GM06990 (cell line): ENCODE results near the gene TMTC3.

Source experiments
- DNase-seq: peaks from one replicate; pipeline ENCODE4 v3.0.0-alpha.2; 2011; ENCODE audit not compliant: insufficient read length; ENCODE audit errors: extremely low read depth
- H3K27me3 ChIP-seq: replicated peaks from 2 replicates; pipeline ENCODE4 v1.6.0; 2011; ENCODE audit warnings: low read length; ENCODE audit not compliant: control insufficient read depth, insufficient read depth
- H3K36me3 ChIP-seq: 2 replicates; pipeline ENCODE4 v1.5.1; 2011; ENCODE audit warnings: low read length; ENCODE audit not compliant: control insufficient read depth, insufficient read depth
- H3K4me3 ChIP-seq: replicated peaks from 2 replicates; pipeline ENCODE4 v1.5.1; 2011; ENCODE audit warnings: low read depth, mild to moderate bottlenecking, control low read depth, low read length
- TF ChIP-seq, protein P1 (sequence below): IDR thresholded peaks from 2 replicates; pipeline ENCODE4 v1.5.1; 2011; ENCODE audit warnings: low read length, control low read depth, mild to moderate bottlenecking, inconsistent platforms; ENCODE audit not compliant: insufficient read depth, poor library complexity, severe bottlenecking

The TMTC3 gene

DNA sequence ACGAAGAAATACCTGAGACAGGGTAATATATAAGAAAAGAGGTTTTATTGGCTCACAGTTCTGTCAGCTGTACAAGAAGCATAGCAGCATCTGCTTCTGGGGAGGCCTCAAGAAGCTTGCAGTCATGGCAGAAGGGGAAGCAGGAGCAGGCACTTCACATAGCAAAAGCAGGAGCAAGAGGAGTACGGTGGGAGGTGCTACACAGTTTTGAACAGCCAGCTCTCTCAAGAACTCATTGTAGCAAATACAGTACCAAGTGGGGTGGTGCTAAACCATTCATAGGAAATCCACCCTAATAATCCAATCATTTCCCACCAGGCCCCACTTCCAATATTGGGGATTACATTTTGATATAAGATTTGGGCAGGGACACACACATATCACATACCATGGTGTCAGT lies 8.0 kb downstream of the TMTC3 start:
- no peak for DNase-seq
- Histone ChIP-seq H3K4me3 (no peak overlapping the region), H3K27me3 (no peaks in the 10 kb centered on the region), H3K36me3 (peaks cover 2% of the 10 kb centered on the region)
- TF ChIP-seq, protein P1, sequence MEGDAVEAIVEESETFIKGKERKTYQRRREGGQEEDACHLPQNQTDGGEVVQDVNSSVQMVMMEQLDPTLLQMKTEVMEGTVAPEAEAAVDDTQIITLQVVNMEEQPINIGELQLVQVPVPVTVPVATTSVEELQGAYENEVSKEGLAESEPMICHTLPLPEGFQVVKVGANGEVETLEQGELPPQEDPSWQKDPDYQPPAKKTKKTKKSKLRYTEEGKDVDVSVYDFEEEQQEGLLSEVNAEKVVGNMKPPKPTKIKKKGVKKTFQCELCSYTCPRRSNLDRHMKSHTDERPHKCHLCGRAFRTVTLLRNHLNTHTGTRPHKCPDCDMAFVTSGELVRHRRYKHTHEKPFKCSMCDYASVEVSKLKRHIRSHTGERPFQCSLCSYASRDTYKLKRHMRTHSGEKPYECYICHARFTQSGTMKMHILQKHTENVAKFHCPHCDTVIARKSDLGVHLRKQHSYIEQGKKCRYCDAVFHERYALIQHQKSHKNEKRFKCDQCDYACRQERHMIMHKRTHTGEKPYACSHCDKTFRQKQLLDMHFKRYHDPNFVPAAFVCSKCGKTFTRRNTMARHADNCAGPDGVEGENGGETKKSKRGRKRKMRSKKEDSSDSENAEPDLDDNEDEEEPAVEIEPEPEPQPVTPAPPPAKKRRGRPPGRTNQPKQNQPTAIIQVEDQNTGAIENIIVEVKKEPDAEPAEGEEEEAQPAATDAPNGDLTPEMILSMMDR: no peak

DNA sequence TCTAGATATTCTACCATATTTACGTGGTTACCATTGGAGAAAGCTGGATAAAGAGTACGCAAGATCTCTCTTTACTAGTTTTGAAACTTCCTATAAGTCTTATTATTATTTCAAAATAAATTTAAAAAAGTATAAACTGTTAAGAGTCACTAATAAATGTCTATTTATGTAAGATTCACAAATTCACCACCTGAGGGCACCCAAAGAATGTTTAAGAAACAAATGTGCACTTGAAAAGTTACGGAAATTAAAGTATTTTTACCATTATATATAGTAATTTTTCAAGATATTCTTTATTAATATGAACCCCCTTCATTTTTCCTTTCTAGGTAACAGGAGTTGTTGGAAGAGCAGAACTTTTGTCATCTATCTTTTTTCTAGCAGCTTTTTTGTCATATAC lies 11.9 kb downstream of the TMTC3 start:
- TF ChIP-seq, protein P1: no peak
- peaks cover 2% of the 10 kb centered on the region for H3K36me3 ChIP-seq
- H3K4me3 ChIP-seq: no peak overlapping the region
- DNase-seq: no peak
- H3K27me3 ChIP-seq: no peaks in the 10 kb centered on the region

GRCh38 chr12:88156075-88156654 lies 14.1 kb downstream of the TMTC3 start:
- Histone ChIP-seq H3K27me3 (no peaks in the 10 kb centered on the region), H3K36me3 (no peaks in the 10 kb centered on the region), H3K4me3 (no peak overlapping the region)
- no peak for DNase-seq
- TF ChIP-seq, protein P1: no peak

DNA sequence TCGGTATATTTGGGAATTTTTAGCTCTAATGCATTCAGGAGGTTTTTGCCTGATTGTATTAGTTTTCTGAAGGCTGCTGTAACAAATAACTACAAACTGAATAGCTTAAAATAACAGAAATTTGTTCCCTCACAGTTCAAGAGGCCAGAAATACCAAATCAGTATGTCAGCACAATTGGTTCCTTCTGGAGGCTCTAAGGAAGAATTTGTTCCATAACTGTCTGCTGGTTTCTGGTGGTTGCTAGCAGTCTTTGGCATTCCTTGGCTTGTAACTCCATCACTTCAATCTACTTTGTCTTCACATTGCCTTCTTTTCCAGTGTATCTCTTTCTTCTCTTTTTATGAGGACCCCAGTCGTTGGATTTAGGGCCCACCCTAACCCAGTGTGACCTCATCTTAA lies 21.3 kb downstream of the TMTC3 start:
- Histone ChIP-seq H3K27me3 (no peaks in the 10 kb centered on the region), H3K36me3 (0 out of 2 replicates have a peak, but pooled peaks cover 2% of the 10 kb centered on the region), H3K4me3 (no peak overlapping the region)
- TF ChIP-seq, protein P1: no peak
- DNase-seq: no peak

DNA sequence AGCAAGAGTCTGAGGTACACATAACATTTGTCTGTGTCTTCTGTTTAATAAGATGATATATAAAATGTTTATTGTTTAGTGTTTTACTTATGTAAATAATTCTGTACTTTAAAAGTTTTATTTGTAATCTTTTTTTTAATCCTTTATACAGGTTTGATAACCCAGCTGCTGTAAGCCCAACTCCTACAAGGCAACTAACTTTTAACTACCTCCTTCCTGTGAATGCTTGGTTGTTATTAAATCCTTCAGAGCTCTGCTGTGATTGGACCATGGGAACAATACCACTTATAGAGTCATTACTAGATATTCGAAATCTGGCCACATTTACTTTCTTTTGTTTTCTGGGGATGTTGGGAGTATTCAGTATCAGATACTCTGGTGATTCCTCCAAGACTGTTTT lies 24.1 kb downstream of the TMTC3 start:
- no peak for DNase-seq
- Histone ChIP-seq H3K4me3 (no peak overlapping the region), H3K36me3 (0 out of 2 replicates have a peak, but pooled peaks cover 4% of the 10 kb centered on the region), H3K27me3 (no peaks in the 10 kb centered on the region)
- TF ChIP-seq, protein P1: no peak

GRCh38 chr12:88167384-88167783 lies 25.3 kb downstream of the TMTC3 start:
- DNase-seq: no peak
- TF ChIP-seq, protein P1: no peak
- Histone ChIP-seq H3K4me3 (no peak overlapping the region), H3K27me3 (no peaks in the 10 kb centered on the region), H3K36me3 (0 out of 2 replicates have a peak, but pooled peaks cover 4% of the 10 kb centered on the region)
